ENCODE measurements around the gene UNC5CL.

The UNC5CL gene

DNA sequence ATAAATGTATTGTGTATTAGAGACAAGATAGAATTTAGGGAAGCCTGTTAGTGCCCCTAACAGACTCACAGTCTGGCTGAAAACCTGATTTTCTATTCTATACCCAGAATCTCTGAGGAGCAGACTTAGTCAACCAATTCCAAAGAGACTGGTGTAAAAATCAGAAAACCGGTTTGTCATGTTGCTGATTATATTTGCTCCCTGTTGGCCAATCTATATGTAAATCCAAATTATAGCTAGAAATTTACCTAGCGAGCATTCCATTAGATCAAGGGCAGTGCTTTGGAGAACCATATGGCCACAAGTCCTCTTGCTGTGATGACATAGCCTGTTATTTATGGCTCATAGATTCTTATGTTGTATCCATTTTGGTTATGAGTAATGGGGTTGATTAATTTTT, 38.5 kb upstream of the UNC5CL start:
- TF ChIP-seq, protein P1, sequence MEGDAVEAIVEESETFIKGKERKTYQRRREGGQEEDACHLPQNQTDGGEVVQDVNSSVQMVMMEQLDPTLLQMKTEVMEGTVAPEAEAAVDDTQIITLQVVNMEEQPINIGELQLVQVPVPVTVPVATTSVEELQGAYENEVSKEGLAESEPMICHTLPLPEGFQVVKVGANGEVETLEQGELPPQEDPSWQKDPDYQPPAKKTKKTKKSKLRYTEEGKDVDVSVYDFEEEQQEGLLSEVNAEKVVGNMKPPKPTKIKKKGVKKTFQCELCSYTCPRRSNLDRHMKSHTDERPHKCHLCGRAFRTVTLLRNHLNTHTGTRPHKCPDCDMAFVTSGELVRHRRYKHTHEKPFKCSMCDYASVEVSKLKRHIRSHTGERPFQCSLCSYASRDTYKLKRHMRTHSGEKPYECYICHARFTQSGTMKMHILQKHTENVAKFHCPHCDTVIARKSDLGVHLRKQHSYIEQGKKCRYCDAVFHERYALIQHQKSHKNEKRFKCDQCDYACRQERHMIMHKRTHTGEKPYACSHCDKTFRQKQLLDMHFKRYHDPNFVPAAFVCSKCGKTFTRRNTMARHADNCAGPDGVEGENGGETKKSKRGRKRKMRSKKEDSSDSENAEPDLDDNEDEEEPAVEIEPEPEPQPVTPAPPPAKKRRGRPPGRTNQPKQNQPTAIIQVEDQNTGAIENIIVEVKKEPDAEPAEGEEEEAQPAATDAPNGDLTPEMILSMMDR (IDR thresholded peaks at IDR 0.05), result no peak

DNA sequence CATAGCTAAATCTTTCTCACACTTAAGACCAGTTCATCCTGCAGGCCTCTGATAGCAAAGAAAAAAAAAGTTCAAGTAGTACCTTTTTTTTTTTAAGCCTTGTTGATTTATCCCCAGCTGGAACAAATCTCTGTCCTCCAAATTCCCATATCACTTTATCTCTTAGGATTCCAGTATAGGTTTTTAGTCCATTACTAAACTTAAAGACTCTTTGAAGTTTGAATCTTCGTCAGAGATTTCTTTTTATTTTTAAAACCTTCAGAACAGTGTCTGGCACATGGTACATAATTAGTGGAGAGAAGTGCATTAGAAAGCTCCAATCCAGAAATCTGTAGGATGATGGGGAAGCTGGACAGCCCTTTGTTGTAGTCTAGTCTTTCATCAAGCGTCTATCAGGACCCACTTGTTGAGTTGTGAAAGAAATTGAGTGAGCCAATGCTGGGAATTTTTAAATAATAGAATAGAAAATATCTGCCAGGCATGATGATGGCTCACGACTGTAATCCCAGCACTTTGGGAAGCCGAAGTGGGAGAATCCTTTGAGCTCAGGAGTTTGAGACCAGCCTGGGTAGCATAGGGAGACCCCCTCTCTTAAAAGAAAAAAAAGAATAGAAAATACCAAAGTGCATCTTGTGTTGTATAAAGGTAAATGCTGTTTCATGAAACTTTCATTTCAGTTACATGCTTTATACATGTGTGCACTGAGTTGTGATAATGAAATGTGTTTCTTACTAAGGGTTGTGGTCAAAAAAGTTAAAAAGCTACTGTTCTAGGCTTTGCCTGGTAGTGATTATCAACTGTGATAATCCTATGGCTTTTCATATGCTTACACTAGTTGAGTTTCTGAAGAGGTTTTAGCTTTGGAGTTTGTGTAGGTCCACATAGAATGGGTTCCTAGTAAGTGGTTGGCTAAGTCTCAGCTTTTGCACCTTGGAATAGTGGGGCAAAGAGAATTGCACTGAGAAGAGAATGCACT, 36.9 kb upstream of the UNC5CL start:
- TF ChIP-seq, protein P1 (IDR thresholded peaks at IDR 0.05), result no peak

DNA sequence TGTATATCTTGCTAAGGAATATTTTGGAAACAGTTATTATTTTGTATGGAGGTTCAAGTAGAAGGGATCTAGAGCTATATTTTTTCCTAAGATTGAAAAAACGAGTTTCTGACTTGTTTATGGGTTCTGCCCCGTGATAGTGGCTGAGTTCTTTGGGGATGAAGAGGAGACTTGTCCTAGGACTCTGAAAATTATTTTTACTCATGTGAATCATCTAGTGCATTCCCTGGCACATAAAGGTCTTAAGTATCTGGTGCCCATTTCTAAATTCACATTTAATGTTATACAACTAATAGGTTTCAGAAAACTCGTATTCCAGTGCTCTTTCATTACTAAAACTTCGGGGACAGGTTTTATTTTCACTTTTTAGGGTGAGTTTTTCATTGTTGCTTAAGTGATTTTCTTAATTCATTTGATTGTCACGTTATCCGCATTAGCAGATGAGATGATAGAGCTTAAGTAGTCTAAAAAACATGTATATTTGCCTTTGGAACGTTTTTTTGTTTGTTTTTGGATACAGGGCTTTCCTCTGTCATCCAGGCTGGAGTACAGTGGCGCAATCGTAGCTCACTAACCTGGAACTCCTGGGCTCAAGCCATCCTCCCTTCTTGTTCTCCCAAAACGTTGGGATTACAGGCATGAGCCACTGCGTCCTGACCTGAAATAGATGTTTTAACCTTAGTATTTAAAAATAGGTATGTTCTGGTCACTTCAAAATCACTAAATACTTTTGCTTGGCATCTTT, 35.8 kb upstream of the UNC5CL start:
- TF ChIP-seq, protein P1 (IDR thresholded peaks at IDR 0.05), result no peak

DNA sequence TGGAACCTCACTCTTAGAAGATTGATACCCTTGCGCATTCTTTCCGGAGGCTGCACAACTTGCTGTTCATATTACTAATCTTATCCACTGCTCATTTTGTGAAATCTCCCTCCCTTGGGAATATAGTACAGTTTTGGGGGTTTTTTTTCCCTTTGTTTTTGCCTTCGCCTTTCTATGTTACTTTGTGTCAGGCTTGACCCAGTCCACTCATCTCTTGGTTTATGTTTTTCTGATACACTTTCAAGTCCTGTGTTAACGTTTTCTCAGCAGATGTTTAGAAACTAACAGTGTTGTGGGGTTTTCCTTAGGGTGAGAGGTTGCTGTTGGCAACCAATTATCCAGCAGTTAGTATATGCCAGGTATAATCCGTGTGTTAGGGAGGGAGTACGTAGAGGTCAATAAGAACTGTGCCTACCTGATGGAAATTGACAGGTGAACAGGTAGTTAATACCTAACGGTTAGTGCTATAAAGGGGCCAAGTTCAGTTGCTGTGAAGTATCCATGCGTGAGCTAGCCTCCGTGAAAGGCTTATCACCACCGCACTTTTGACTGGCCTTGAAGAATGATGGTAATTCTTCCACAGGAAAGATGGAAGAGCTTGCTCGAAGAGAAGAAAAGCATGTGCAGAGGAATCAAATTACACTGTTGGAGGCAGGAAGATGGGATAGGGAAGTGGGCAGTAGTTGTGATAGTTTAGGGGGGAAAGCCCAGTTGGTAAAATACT, 35.1 kb upstream of the UNC5CL start:
- TF ChIP-seq, protein P1 (IDR thresholded peaks at IDR 0.05), result no peak

DNA sequence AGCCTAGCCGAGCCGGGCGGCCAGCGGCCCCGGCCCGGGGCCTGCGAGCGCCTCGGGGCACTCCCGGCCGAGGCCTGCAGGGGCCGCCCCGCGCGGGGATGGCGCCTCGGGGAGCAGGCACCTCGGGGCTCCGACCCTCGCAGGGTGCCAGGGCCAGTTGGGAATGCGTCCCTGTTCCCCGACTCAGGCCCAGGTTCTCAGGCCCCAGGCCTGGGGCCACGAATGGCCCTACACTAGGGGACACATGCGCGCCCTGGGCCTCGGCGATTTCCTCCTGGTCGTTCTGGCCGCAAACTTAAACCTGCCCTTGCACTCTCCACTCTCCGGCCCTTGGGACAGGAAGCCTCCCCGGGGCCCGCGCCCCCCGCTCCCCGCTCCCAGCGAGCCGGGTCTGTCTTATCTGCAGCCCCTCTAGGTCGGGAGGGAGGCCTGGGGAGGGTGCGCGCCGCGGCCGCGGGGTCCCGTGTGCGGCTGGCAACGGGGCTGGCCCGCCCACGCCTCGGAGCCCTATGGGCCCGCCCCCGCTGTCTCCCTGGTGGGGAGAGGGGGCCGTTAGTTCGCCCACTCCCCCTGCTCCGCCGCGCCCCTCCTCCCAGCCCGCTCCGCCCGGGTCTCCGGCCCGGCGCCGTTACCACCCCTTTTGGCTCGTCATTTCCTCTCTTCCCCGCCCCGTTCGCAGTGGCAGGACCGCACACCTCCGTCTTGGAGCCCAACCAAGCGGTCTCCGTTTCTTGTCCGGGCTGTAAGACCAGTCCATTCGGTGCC, 34.4 kb upstream of the UNC5CL start:
- TF ChIP-seq, protein P1 (IDR thresholded peaks at IDR 0.05), result 0 out of 2 replicates have a peak, but pooled peaks have one; percentile 19

DNA sequence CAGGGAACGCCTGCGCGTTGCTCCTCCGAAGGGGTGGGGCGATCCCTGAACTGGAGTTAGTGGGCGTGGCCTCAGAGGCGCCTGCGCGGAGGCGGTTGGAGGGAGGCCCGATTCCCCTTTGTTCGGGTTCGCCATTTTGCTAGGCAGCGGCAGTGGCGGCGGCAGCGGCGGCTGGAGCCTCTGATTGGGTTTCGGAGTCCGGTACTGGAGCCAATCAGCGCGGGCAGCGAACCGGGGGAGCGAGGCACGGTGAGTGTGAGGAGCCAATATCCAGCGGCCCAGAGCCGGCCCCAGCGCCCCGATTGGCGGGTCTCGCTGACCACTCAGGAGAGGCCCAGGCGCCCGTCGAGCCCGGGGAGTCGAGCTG, 33.8 kb upstream of the UNC5CL start, which contains the start of gene NFYA:
TSS of gene NFYA (plus strand) at position 139 of the 367 bp plus-strand sequence. CDS start 6,116 bp downstream, outside the sequence.
- TF ChIP-seq, protein P1 (IDR thresholded peaks at IDR 0.05), result no peak
